ENCODE data around the gene RBM38. TPM values are rescaled to one million over a fixed set of nuclear protein-coding genes. Genes with fewer than 3 reads are reported as not detected.

Gene RBM38
- total RNA-seq, 4 donors from 2014 or later: 6.2 to 13.3 (median 11.2) TPM

GRCh38 chr20:57399587-57400155 lies 8.5 kb downstream of the RBM38 start:
- no peak overlapping the region for H3K4me3 ChIP-seq (ENCODE audit: low read depth, poor library complexity, severe bottlenecking)
- intact Hi-C loops (cut with DNase I; ENCODE audit: low total_unique reads): no loop called here
- 51 to 56% methylated on average over 21 of the region's 21 CpGs for WGBS, 2 donors
- TF ChIP-seq POLR2A (IDR thresholded peaks at IDR 0.05): no peak
- TF ChIP-seq, protein P1, sequence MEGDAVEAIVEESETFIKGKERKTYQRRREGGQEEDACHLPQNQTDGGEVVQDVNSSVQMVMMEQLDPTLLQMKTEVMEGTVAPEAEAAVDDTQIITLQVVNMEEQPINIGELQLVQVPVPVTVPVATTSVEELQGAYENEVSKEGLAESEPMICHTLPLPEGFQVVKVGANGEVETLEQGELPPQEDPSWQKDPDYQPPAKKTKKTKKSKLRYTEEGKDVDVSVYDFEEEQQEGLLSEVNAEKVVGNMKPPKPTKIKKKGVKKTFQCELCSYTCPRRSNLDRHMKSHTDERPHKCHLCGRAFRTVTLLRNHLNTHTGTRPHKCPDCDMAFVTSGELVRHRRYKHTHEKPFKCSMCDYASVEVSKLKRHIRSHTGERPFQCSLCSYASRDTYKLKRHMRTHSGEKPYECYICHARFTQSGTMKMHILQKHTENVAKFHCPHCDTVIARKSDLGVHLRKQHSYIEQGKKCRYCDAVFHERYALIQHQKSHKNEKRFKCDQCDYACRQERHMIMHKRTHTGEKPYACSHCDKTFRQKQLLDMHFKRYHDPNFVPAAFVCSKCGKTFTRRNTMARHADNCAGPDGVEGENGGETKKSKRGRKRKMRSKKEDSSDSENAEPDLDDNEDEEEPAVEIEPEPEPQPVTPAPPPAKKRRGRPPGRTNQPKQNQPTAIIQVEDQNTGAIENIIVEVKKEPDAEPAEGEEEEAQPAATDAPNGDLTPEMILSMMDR (IDR thresholded peaks at IDR 0.05): no peak
- no peak for DNase-seq (ENCODE audit: low spot score in 2 of 2)

- 78 to 84% methylated on average over 10 to 11 of the region's 11 CpGs for WGBS, 2 donors
- intact Hi-C loops (cut with DNase I; ENCODE audit: low total_unique reads): no loop called here
- no peak for DNase-seq (ENCODE audit: low spot score in 2 of 2)
- TF ChIP-seq, protein P1 (IDR thresholded peaks at IDR 0.05): no peak
- no peak for TF ChIP-seq POLR2A (IDR thresholded peaks at IDR 0.05)
- H3K4me3 ChIP-seq (ENCODE audit: low read depth, poor library complexity, severe bottlenecking): no peak overlapping the region
Measured at GRCh38 chr20:57400231-57400701, 9.1 kb downstream of the RBM38 start.

GRCh38 chr20:57400821-57401564 lies 9.8 kb downstream of the RBM38 start:
- 73 to 75% methylated on average over 18 to 19 of the region's 21 CpGs for WGBS, 2 donors
- TF ChIP-seq, protein P1 (IDR thresholded peaks at IDR 0.05): no peak
- TF ChIP-seq POLR2A (IDR thresholded peaks at IDR 0.05): no peak
- DNase-seq (ENCODE audit: low spot score in 2 of 2): no peak
- no peak overlapping the region for H3K4me3 ChIP-seq (ENCODE audit: low read depth, poor library complexity, severe bottlenecking)
- intact Hi-C loops (cut with DNase I; ENCODE audit: low total_unique reads): no loop called here

- TF ChIP-seq, protein P1 (IDR thresholded peaks at IDR 0.05): no peak
- no peak for TF ChIP-seq POLR2A (IDR thresholded peaks at IDR 0.05)
- WGBS, 2 donors: 92 to 95% methylated on average over 7 of the region's 7 CpGs
Measured at GRCh38 chr20:57401565-57401918, 10.3 kb downstream of the RBM38 start.

DNA sequence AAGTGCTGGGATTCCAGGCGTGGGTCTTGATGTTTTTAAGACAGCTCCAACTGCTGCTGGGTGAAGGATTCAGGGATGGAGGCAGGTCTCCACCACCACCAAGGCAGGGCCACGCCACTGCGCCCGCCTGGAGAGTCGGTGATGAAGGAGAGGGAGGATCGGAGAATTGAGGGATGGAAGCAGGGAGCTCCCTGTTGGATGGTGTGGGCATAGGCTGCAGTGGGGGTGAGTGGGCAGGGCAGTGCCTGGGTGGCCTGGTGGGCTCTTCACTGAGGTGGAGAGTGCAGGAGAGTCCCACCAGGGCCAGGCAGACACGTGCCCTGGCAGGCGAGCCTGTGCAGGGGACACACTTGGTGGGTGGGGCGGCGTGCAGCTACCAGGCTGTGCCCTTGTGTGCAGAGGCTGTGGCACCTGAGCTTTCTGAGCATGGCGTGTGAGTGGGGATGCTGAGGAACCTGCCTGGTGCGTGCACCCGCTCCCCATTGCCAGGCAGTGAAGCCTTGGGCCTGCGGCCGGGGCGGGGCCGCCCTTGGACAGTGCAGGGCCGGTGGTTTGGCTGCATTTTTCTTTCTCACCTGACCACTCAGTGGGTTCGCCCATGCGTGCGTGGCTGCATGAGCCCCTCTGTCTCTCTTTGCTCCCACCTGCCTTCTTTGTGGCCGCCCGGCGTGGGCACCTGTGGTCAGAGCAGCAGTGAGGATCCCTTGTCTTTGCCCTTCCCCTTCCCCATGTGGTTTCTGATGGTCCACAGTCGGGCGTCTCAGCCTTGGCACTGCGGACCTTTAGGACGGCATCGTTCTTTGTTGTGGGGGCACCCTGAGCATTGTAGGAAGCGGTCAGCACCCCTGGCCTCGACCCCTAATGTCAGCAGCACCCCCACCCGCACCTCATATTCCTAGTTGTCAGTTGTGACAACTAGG lies 11.3 kb downstream of the RBM38 start:
- TF ChIP-seq, protein P1 (IDR thresholded peaks at IDR 0.05): no peak
- no peak for TF ChIP-seq POLR2A (IDR thresholded peaks at IDR 0.05)
- 95 to 97% methylated on average over 31 to 32 of the region's 32 CpGs for WGBS, 2 donors
- no peak overlapping the region for H3K4me3 ChIP-seq (ENCODE audit: low read depth, poor library complexity, severe bottlenecking)

More at GRCh38 chr20:57401565-57401918, 10.3 kb downstream of the RBM38 start:
- H3K4me3 ChIP-seq (ENCODE audit: low read depth, poor library complexity, severe bottlenecking): no peak overlapping the region
- intact Hi-C loops (cut with DNase I; ENCODE audit: low total_unique reads): no loop called here
- DNase-seq (ENCODE audit: low spot score in 2 of 2): no peak

More for the DNA sequence above, 11.3 kb downstream of the RBM38 start:
- DNase-seq (ENCODE audit: low spot score in 2 of 2): no peak
- intact Hi-C loops (cut with DNase I; ENCODE audit: low total_unique reads): no loop called here

All from lower leg skin (tissue), 4 donors.